ENCODE measurements around the gene FSCN2.

Gene FSCN2

GRCh38 chr17:81513372-81513752 lies 14.8 kb upstream of the FSCN2 start:
- Histone ChIP-seq H2AFZ (ENCODE audit: low read length) (no peak overlapping the region), H3K36me3 (ENCODE audit: insufficient read depth, low read length) (peaks cover 39% of the 10 kb centered on the region), H3K4me3 (ENCODE audit: low read length, poor library complexity, severe bottlenecking) (peak overlapping the region; percentile 76), H3K4me2 (ENCODE audit: low read depth, low read length, poor library complexity, severe bottlenecking) (peak overlapping the region; percentile 71), H4K20me1 (ENCODE audit: insufficient read depth, low read length, poor library complexity, severe bottlenecking) (peaks cover 69% of the 10 kb centered on the region), H3K9ac (ENCODE audit: low read depth, low read length, poor library complexity, severe bottlenecking) (peak overlapping the region; percentile 95), H3F3A (ENCODE audit: low read depth) (peaks cover 12% of the 10 kb centered on the region), H3K9me3 (ENCODE audit: insufficient read depth, low read depth, low read length) (no peaks in the 10 kb centered on the region), H3K27me3 (ENCODE audit: insufficient read depth, low read length, poor library complexity, severe bottlenecking) (peaks cover 30% of the 10 kb centered on the region), H3K9me2 (replicated peaks; ENCODE audit: low read depth, low read length) (no peaks in the 10 kb centered on the region), H3K79me2 (ENCODE audit: insufficient read depth, low read length) (peaks cover 92% of the 10 kb centered on the region), H3K4me1 (ENCODE audit: insufficient read depth, low read length, poor library complexity, severe bottlenecking) (peaks cover 47% of the 10 kb centered on the region)
- TF ChIP-seq CTCF (conservative IDR thresholded peaks at IDR 0.05; ENCODE audit: low read length) (no peak), EZH2phosphoT487 (IDR thresholded peaks at IDR 0.05; ENCODE audit: borderline replicate concordance) (no peak)

GRCh38 chr17:81513753-81514488 lies 14.3 kb upstream of the FSCN2 start:
- Histone ChIP-seq H3K36me3 (ENCODE audit: insufficient read depth, low read length) (peaks cover 34% of the 10 kb centered on the region), H3F3A (ENCODE audit: low read depth) (peaks cover 11% of the 10 kb centered on the region), H3K4me3 (ENCODE audit: low read length, poor library complexity, severe bottlenecking) (peak overlapping the region; percentile 76), H4K20me1 (ENCODE audit: insufficient read depth, low read length, poor library complexity, severe bottlenecking) (peaks cover 63% of the 10 kb centered on the region), H3K9me2 (replicated peaks; ENCODE audit: low read depth, low read length) (no peaks in the 10 kb centered on the region), H3K27me3 (ENCODE audit: insufficient read depth, low read length, poor library complexity, severe bottlenecking) (peaks cover 30% of the 10 kb centered on the region), H3K9ac (ENCODE audit: low read depth, low read length, poor library complexity, severe bottlenecking) (peak overlapping the region; percentile 95), H3K4me2 (ENCODE audit: low read depth, low read length, poor library complexity, severe bottlenecking) (peak overlapping the region; percentile 71), H2AFZ (ENCODE audit: low read length) (no peak overlapping the region), H3K79me2 (ENCODE audit: insufficient read depth, low read length) (peaks cover 87% of the 10 kb centered on the region), H3K4me1 (ENCODE audit: insufficient read depth, low read length, poor library complexity, severe bottlenecking) (peaks cover 47% of the 10 kb centered on the region), H3K9me3 (ENCODE audit: insufficient read depth, low read depth, low read length) (no peaks in the 10 kb centered on the region)
- no peak for TF ChIP-seq CTCF (conservative IDR thresholded peaks at IDR 0.05; ENCODE audit: low read length)
- no peak for TF ChIP-seq EZH2phosphoT487 (IDR thresholded peaks at IDR 0.05; ENCODE audit: borderline replicate concordance)

GRCh38 chr17:81514489-81514738 lies 13.8 kb upstream of the FSCN2 start:
- H3K27me3 ChIP-seq (ENCODE audit: insufficient read depth, low read length, poor library complexity, severe bottlenecking): peaks cover 30% of the 10 kb centered on the region
- peaks cover 43% of the 10 kb centered on the region for H3K4me1 ChIP-seq (ENCODE audit: insufficient read depth, low read length, poor library complexity, severe bottlenecking)
- H3K4me3 ChIP-seq (ENCODE audit: low read length, poor library complexity, severe bottlenecking): peak overlapping the region; percentile 76
- H3K4me2 ChIP-seq (ENCODE audit: low read depth, low read length, poor library complexity, severe bottlenecking): peak overlapping the region; percentile 71
- peaks cover 30% of the 10 kb centered on the region for H3K36me3 ChIP-seq (ENCODE audit: insufficient read depth, low read length)
- H2AFZ ChIP-seq (ENCODE audit: low read length): no peak overlapping the region
- no peaks in the 10 kb centered on the region for H3K9me3 ChIP-seq (ENCODE audit: insufficient read depth, low read depth, low read length)
- peaks cover 82% of the 10 kb centered on the region for H3K79me2 ChIP-seq (ENCODE audit: insufficient read depth, low read length)
- TF ChIP-seq CTCF (conservative IDR thresholded peaks at IDR 0.05; ENCODE audit: low read length) (no peak), EZH2phosphoT487 (IDR thresholded peaks at IDR 0.05; ENCODE audit: borderline replicate concordance) (no peak)
- H3F3A ChIP-seq (ENCODE audit: low read depth): peaks cover 6% of the 10 kb centered on the region
- H3K9ac ChIP-seq (ENCODE audit: low read depth, low read length, poor library complexity, severe bottlenecking): peak overlapping the region; percentile 95
- peaks cover 58% of the 10 kb centered on the region for H4K20me1 ChIP-seq (ENCODE audit: insufficient read depth, low read length, poor library complexity, severe bottlenecking)
- no peaks in the 10 kb centered on the region for H3K9me2 ChIP-seq (replicated peaks; ENCODE audit: low read depth, low read length)

All from Loucy (cell line).